Mucosa of rectum (tissue), 2 donors: ENCODE results near the gene NEURL1B.
"Not testable (repeated sequence)": the region's sequence is repeated elsewhere in the genome, so short reads cannot be mapped to it uniquely, and the experiment has no call there.

ENCODE experiments used
- H3K27ac ChIP-seq, 2 donors: one replicate each; pipeline ENCODE4 v1.7.0; 2013; ENCODE audit warnings: inconsistent platforms in 2 of 2, low read depth in 2 of 2, low read length in 2 of 2
- H3K27me3 ChIP-seq, 2 donors: one replicate each; pipeline ENCODE4 v1.7.0; 2013; ENCODE audit warnings: low read length in 2 of 2; ENCODE audit not compliant: control insufficient read depth in 2 of 2, insufficient read depth in 2 of 2
- H3K36me3 ChIP-seq, 2 donors: one replicate each; pipeline ENCODE4 v1.7.0; 2013; ENCODE audit warnings: low read length in 2 of 2; ENCODE audit not compliant: control insufficient read depth in 2 of 2, insufficient read depth in 2 of 2
- H3K4me1 ChIP-seq, 2 donors: one replicate each; pipeline ENCODE4 v1.7.0; 2013; ENCODE audit warnings: low read length in 2 of 2, mild to moderate bottlenecking in 1 of 2; ENCODE audit not compliant: control insufficient read depth in 2 of 2, insufficient read depth in 2 of 2
- H3K4me3 ChIP-seq, 2 donors: one replicate each; pipeline ENCODE4 v1.7.0; 2013; ENCODE audit warnings: low read length in 2 of 2
- H3K9ac ChIP-seq, 2 donors: one replicate each; pipeline ENCODE4 v1.7.0; 2013; ENCODE audit warnings: low read length in 2 of 2, low read depth in 1 of 2, mild to moderate bottlenecking in 1 of 2
- H3K9me3 ChIP-seq, 2 donors: one replicate each; pipeline ENCODE4 v1.7.0; 2013; ENCODE audit warnings: low read length in 2 of 2; ENCODE audit not compliant: control insufficient read depth in 2 of 2
- donor health status: healthy.
- donor health status: Normal muscosa, but diverticular disease.

NEURL1B gene

GRCh38 chr5:172701291-172701656, 60.2 kb downstream of the NEURL1B start:
- H3K27ac ChIP-seq: no peak overlapping the region
- H3K4me1 ChIP-seq: peaks cover 10 to 31% of the 10 kb centered on the region in 2 donors
- no peak overlapping the region for H3K4me3 ChIP-seq
- no peak overlapping the region for H3K9ac ChIP-seq
- no peaks in the 10 kb centered on the region for H3K9me3 ChIP-seq
- H3K27me3 ChIP-seq: peaks cover 0 to 5% of the 10 kb centered on the region in 2 donors
- no peaks in the 10 kb centered on the region for H3K36me3 ChIP-seq

DNA sequence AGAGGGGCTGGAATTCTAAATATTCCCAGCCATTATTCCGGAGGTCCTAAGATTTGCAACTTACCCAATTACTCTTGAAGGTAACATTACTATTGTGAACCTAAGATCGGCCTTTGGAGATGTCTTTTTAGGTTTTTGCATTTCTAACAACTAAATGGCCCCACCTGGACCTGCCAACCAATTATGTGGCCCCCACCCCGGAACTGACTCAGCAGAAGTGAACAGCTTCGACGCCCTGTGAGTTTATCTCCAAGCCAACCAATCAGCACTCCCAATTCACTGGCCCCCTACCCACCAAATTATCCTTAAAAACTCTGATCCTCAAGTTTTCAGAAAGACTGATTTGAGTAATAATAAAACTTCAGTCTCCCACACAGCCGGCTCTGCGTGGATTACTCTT, 62.9 kb downstream of the NEURL1B start:
- Histone ChIP-seq H3K9me3 (no peaks in the 10 kb centered on the region), H3K36me3 (no peaks in the 10 kb centered on the region), H3K4me3 (no peak overlapping the region), H3K4me1 (peaks cover 0 to 21% of the 10 kb centered on the region in 2 donors), H3K9ac (no peak overlapping the region), H3K27me3 (peaks cover 5% of the 10 kb centered on the region in 2 donors), H3K27ac (no peak overlapping the region)

DNA sequence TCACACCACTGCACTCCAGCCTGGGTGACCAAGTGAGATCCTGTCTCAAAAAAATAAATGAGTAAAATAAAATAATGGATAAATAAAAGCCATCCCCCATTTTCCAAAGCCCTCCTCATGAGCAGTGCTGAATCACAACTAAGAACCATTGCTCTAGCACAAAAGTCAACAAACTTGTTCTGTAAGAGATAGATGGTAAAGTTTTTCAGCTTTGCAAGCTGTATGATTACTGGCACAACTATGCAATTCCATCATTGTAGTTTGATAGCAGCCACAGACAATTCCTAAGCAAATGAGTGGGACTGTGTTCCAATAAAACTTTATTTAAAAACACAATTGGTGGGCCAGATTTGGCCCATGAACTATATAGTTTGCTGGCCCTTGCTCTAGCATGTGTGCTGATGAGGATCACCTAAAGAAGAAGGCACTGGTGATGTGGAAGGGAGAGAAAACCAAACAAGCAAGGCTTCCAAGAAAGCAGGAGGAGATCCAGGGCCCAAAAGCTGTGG, 64.6 kb downstream of the NEURL1B start:
- no peak overlapping the region for H3K9ac ChIP-seq
- no peaks in the 10 kb centered on the region for H3K36me3 ChIP-seq
- H3K4me1 ChIP-seq: peaks cover 0 to 13% of the 10 kb centered on the region in 2 donors
- H3K9me3 ChIP-seq: no peaks in the 10 kb centered on the region
- peaks cover 5 to 8% of the 10 kb centered on the region in 2 donors for H3K27me3 ChIP-seq
- H3K27ac ChIP-seq: no peak overlapping the region
- H3K4me3 ChIP-seq: no peak overlapping the region

- no peaks in the 10 kb centered on the region for H3K36me3 ChIP-seq
- no peak overlapping the region for H3K4me3 ChIP-seq
- H3K9ac ChIP-seq: no peak overlapping the region
- H3K4me1 ChIP-seq: peaks cover 0 to 2% of the 10 kb centered on the region in 2 donors
- no peaks in the 10 kb centered on the region for H3K9me3 ChIP-seq
- peaks cover 2 to 8% of the 10 kb centered on the region in 2 donors for H3K27me3 ChIP-seq
- H3K27ac ChIP-seq: no peak overlapping the region
Observed at GRCh38 chr5:172706796-172707195, 65.7 kb downstream of the NEURL1B start.

- no peak overlapping the region for H3K9ac ChIP-seq
- H3K4me3 ChIP-seq: no peak overlapping the region
- no peaks in the 10 kb centered on the region for H3K4me1 ChIP-seq
- no peaks in the 10 kb centered on the region for H3K36me3 ChIP-seq
- no peak overlapping the region for H3K27ac ChIP-seq
- peaks cover 6 to 8% of the 10 kb centered on the region in 2 donors for H3K27me3 ChIP-seq
- no peaks in the 10 kb centered on the region for H3K9me3 ChIP-seq
Observed at GRCh38 chr5:172707285-172708182, 66.5 kb downstream of the NEURL1B start.

- Histone ChIP-seq H3K27ac (no peak overlapping the region), H3K9ac (no peak overlapping the region), H3K27me3 (peaks cover 8% of the 10 kb centered on the region in 2 donors), H3K4me1 (peaks cover 0 to 2% of the 10 kb centered on the region in 2 donors), H3K36me3 (no peaks in the 10 kb centered on the region), H3K4me3 (no peak overlapping the region), H3K9me3 (no peaks in the 10 kb centered on the region)
Observed at GRCh38 chr5:172708183-172708505, 67.1 kb downstream of the NEURL1B start.

DNA sequence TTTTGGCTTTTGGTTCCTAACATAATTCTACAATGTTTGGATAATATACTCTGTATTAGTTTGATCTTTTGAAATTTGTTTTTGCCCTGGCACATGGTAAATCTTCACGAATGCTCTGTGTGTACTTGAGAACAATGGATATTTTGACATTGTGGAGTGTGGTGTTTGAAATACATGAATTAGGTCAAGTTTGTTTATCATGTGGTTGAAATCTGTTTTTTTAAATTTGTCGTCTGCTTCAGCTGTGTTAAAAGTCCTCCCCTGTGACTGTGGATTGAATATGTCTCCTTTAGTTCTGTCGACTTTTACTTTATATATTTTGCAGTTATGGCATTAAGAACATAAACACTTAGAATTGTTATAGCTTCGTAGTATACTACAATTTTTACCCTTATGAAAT, 69.6 kb downstream of the NEURL1B start:
- H3K9ac ChIP-seq: no peak overlapping the region
- no peak overlapping the region for H3K27ac ChIP-seq
- H3K27me3 ChIP-seq: peaks cover 8% of the 10 kb centered on the region in 2 donors
- no peak overlapping the region for H3K4me3 ChIP-seq
- no peaks in the 10 kb centered on the region for H3K9me3 ChIP-seq
- no peaks in the 10 kb centered on the region for H3K36me3 ChIP-seq
- H3K4me1 ChIP-seq: peaks cover 6 to 11% of the 10 kb centered on the region in 2 donors

DNA sequence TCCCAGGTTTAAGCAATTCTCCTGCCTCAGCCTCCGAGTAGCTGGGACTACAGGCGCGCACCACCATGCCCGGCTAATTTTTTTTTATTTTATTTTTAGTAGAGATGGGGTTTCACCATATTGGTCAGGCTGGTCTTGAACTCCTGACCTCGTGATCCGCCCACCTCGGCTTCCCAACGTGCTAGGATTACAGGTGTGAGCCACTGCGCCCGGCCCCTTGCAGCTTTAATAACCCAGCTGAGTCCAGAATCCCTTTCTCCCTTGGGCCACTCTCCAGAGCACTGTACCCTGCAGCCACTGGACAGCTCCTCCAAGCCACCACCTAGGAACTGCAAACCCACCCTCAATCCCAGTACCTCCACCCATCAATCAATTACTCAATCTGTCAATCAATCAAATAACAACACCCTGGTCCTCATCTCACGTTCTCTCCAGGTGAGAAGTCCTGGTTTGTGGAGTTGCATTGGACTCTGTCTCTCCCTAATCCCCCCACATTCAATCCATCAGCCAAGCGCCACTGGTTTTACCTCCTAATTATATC, 70.3 kb downstream of the NEURL1B start:
- not testable (repeated sequence) for H3K36me3 ChIP-seq, H3K27ac ChIP-seq, H3K4me3 ChIP-seq, H3K9me3 ChIP-seq, H3K9ac ChIP-seq, H3K27me3 ChIP-seq
- H3K4me1 ChIP-seq: peaks cover 6 to 11% of the 10 kb centered on the region in 2 donors

DNA sequence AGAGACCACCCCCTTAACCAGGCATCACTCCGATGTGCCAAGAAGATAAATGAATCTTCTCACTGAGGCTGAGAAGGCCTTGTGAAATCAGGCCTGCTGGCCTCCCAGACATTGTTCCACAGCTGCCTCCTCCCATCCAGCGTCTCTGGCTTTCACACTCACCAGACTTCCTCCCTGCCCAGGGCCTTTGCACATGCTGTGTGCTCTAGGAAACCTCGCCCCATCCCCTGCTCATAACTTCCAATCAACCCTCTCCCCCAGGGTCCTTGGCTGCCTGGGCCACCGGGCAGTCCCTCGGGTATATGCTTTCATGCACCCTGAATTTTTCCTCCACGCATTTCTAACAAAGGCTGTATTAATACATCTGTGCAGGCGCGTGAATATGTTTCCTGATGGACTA, 71.5 kb downstream of the NEURL1B start:
- no peak overlapping the region for H3K4me3 ChIP-seq
- H3K4me1 ChIP-seq: peaks cover 11% of the 10 kb centered on the region in 2 donors
- H3K9me3 ChIP-seq: no peaks in the 10 kb centered on the region
- no peaks in the 10 kb centered on the region for H3K36me3 ChIP-seq
- H3K27me3 ChIP-seq: peaks cover 4 to 8% of the 10 kb centered on the region in 2 donors
- H3K27ac ChIP-seq: no peak overlapping the region
- H3K9ac ChIP-seq: no peak overlapping the region

- H3K36me3 ChIP-seq: no peaks in the 10 kb centered on the region
- no peaks in the 10 kb centered on the region for H3K9me3 ChIP-seq
- H3K9ac ChIP-seq: no peak overlapping the region
- H3K4me1 ChIP-seq: peaks cover 11% of the 10 kb centered on the region in 2 donors
- no peak overlapping the region for H3K4me3 ChIP-seq
- H3K27me3 ChIP-seq: peaks cover 4 to 8% of the 10 kb centered on the region in 2 donors
- no peak overlapping the region for H3K27ac ChIP-seq
Observed at GRCh38 chr5:172713113-172713808, 72.2 kb downstream of the NEURL1B start.
